ENCODE data around the gene PDCD1.

The PDCD1 gene

DNA sequence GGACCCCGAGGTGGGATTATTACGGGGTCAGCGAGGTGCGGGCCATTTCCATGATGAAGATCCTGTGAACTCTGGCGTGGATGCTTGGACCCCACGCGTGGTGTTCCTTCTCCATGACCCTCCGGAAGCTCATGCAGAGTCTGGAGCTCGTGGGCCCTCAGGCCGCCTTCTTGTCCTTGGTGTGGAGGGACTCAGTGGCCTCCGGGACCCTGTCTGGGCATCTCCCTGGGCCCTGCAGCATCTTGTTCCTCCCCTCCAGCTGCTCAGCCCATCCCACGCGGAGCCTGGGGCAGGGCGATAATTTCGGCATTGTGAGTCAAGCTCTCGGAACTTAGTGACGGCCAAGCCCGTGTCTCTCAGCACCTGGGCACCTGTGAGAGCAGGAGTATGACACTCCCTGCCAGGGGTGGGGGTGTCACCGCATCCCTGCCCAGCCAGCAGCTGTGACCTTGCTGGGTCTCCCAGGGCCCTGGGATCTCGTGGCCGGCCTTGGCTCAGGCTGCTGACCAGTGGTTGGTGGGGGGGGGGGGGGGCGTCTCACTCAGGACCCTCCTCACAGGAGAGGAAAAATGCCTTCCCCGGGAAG is 35.5 kb upstream of the PDCD1 start:
- no peaks in the 10 kb centered on the region for H3K79me2 ChIP-seq (ENCODE audit: control insufficient read depth, insufficient read depth, low read length, unreplicated experiment)
- H3K27me3 ChIP-seq (ENCODE audit: insufficient read depth, low read length) = no peaks in the 10 kb centered on the region
- H3K4me3 ChIP-seq (ENCODE audit: low read depth, low read length) = no peak overlapping the region
- no peaks in the 10 kb centered on the region for H3K36me3 ChIP-seq (ENCODE audit: insufficient read depth, low read length)
- H3K27ac ChIP-seq (ENCODE audit: low read depth, low read length) = no peak overlapping the region
- H3K4me1 ChIP-seq (ENCODE audit: control insufficient read depth, insufficient read depth, low read length, unreplicated experiment) = no peaks in the 10 kb centered on the region
- no peak overlapping the region for H2AFZ ChIP-seq (ENCODE audit: low read length, unreplicated experiment)

DNA sequence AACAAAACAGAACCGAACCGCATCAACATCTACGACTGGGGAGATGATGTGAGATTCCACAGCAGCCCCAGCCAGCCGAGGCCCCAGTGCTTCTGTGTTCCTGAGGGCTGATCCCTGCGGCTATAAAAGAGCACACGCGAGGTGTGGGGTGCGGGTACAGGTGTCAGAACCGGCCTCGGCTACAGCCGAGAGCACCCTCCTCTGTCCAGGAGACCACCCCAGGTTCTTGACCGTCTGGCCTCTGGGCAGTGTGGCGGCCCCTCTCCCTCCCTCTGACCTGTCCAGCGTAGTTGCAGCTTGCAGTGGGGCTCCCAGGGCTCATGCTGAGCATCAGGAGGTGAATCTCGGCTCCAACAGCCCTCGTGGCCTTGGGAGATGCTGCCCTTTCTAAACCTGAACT is 34.6 kb upstream of the PDCD1 start:
- H2AFZ ChIP-seq (ENCODE audit: low read length, unreplicated experiment) = no peak overlapping the region
- H3K4me3 ChIP-seq (ENCODE audit: low read depth, low read length) = no peak overlapping the region
- H3K27me3 ChIP-seq (ENCODE audit: insufficient read depth, low read length) = no peaks in the 10 kb centered on the region
- H3K36me3 ChIP-seq (ENCODE audit: insufficient read depth, low read length) = no peaks in the 10 kb centered on the region
- no peak overlapping the region for H3K27ac ChIP-seq (ENCODE audit: low read depth, low read length)
- H3K79me2 ChIP-seq (ENCODE audit: control insufficient read depth, insufficient read depth, low read length, unreplicated experiment) = no peaks in the 10 kb centered on the region
- no peaks in the 10 kb centered on the region for H3K4me1 ChIP-seq (ENCODE audit: control insufficient read depth, insufficient read depth, low read length, unreplicated experiment)

DNA sequence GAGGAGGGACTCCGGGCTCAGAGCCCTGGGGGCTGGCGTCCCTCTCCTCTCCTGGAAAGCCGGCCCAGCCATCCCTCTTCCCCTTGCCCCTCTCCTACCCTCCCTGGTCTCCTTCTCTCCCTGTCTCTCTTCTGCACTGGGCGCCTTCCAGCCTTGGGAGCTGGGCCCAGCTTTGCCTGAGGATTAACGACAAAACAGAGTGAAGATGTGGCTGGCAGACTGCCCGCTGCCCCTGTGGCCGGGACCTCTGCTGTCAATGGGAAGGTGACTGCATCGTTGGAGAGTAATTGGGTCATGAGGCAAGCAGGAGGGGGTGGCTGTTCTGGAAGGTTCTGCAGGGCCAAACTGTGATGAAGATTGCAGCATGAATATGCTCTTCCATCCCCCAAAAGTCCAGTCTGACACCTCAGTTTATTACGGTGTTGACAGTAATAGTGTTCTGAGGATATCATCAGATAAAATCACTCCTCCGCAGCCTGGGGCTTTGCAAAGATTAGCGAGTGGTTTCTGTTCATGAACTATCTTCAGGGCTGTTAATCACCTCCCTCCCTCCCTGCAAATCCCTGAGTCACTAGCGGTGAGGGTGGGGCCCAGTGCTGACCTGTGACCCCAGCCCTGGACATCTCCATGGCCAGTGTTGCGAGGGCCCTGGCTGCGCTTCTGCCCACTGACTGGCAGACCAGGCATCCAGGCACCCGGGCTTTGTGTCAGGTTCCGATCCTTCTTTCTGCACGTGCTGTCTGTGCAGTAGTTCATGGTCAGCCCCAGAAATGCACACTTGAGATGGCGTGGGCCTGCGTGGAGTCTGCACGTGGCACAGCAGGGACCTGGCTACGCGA is 33.8 kb upstream of the PDCD1 start:
- Histone ChIP-seq H3K4me3 (ENCODE audit: low read depth, low read length) (no peak overlapping the region), H3K4me1 (ENCODE audit: control insufficient read depth, insufficient read depth, low read length, unreplicated experiment) (no peaks in the 10 kb centered on the region), H3K27me3 (ENCODE audit: insufficient read depth, low read length) (no peaks in the 10 kb centered on the region), H3K36me3 (ENCODE audit: insufficient read depth, low read length) (no peaks in the 10 kb centered on the region), H2AFZ (ENCODE audit: low read length, unreplicated experiment) (no peak overlapping the region), H3K27ac (ENCODE audit: low read depth, low read length) (no peak overlapping the region), H3K79me2 (ENCODE audit: control insufficient read depth, insufficient read depth, low read length, unreplicated experiment) (no peaks in the 10 kb centered on the region)

DNA sequence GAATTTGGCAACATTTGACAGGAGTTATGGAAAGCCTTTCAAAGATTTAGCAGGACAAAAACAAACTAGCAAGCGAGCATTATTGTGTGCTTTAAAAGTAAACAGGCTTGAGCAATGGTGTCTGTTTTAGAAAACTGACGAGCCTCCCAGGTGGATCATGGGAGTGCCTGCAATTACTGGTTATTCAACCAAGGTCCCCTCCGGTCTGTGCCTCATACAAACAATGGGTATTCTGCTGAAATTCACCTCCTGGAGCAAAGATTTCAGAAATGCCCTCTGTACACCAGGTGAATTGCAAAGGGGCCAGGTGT is 33.2 kb upstream of the PDCD1 start:
- Histone ChIP-seq H3K4me3 (ENCODE audit: low read depth, low read length) (no peak overlapping the region), H3K27me3 (ENCODE audit: insufficient read depth, low read length) (no peaks in the 10 kb centered on the region), H3K27ac (ENCODE audit: low read depth, low read length) (no peak overlapping the region), H3K36me3 (ENCODE audit: insufficient read depth, low read length) (no peaks in the 10 kb centered on the region), H3K4me1 (ENCODE audit: control insufficient read depth, insufficient read depth, low read length, unreplicated experiment) (no peaks in the 10 kb centered on the region), H3K79me2 (ENCODE audit: control insufficient read depth, insufficient read depth, low read length, unreplicated experiment) (no peaks in the 10 kb centered on the region), H2AFZ (ENCODE audit: low read length, unreplicated experiment) (no peak overlapping the region)

DNA sequence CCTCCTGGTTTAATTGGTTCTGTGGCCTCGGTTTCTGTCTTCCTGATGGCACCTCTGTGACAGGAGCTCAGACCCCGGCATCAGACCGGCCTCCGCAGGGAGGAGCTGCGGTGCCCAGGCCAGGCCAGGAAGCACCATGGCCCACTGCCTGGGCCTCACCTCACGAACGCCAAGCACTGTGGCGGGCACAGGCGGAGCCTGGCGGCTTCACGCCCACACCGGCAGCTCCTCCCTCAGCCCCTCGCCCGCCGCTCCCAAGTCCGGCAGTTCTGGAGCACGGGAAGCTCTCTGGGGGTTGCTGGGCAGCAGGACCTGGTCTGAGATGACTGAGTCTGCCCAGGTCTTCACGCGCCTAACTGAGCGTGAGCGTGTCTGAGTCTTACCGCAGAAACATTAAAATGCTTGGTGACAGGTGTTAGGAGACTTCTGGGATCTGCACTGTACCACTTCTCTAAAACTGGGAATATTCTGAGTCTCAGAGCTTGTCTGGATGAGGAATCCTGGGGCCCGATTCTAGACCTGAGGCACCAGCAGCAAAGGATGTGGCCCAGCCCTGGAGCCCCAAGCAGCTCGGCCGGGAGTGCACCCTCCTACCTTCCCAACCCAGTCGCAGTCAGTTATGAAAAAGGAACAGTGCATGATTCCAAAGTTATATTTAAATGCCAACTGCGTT is 32.8 kb upstream of the PDCD1 start:
- Histone ChIP-seq H3K4me3 (ENCODE audit: low read depth, low read length) (no peak overlapping the region), H3K27ac (ENCODE audit: low read depth, low read length) (no peak overlapping the region), H2AFZ (ENCODE audit: low read length, unreplicated experiment) (no peak overlapping the region), H3K4me1 (ENCODE audit: control insufficient read depth, insufficient read depth, low read length, unreplicated experiment) (no peaks in the 10 kb centered on the region), H3K27me3 (ENCODE audit: insufficient read depth, low read length) (no peaks in the 10 kb centered on the region), H3K36me3 (ENCODE audit: insufficient read depth, low read length) (no peaks in the 10 kb centered on the region), H3K79me2 (ENCODE audit: control insufficient read depth, insufficient read depth, low read length, unreplicated experiment) (no peaks in the 10 kb centered on the region)

DNA sequence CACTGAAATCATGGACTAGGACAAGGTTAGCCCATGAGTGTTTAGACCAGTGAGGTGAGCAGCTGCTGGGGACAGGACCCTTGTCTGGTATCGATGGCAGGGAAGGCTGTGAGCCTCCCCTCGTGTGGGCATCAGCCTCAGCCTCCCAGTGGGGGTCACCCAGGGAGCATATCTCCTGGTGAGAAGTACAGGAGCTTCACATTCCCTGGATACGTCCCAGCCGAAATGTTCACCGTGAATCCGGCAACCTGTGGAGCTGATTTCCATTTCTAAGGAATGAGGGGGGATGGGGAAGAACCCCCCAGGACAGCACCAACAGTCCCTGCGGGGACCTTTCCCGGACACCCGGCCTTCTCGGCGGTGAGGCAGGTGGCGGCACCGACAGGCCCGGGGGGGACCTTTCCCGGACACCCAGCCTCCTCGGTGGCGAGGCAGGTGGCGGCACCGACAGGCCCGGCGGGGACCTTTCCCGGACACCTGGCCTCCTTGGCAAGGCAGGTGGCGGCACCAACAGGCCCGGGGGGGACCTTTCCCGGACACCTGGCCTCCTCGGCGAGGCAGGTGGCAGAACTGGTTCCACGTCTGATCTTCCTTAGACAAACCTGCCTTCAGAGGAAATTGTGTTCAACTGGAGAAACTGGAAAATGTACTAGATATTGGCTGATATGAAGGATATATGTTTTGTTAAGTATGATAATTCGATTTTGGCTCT is 32.0 kb upstream of the PDCD1 start:
- Histone ChIP-seq H3K4me1 (ENCODE audit: control insufficient read depth, insufficient read depth, low read length, unreplicated experiment) (no peaks in the 10 kb centered on the region), H2AFZ (ENCODE audit: low read length, unreplicated experiment) (no peak overlapping the region), H3K36me3 (ENCODE audit: insufficient read depth, low read length) (no peaks in the 10 kb centered on the region), H3K4me3 (ENCODE audit: low read depth, low read length) (no peak overlapping the region), H3K27me3 (ENCODE audit: insufficient read depth, low read length) (no peaks in the 10 kb centered on the region), H3K27ac (ENCODE audit: low read depth, low read length) (no peak overlapping the region), H3K79me2 (ENCODE audit: control insufficient read depth, insufficient read depth, low read length, unreplicated experiment) (no peaks in the 10 kb centered on the region)

DNA sequence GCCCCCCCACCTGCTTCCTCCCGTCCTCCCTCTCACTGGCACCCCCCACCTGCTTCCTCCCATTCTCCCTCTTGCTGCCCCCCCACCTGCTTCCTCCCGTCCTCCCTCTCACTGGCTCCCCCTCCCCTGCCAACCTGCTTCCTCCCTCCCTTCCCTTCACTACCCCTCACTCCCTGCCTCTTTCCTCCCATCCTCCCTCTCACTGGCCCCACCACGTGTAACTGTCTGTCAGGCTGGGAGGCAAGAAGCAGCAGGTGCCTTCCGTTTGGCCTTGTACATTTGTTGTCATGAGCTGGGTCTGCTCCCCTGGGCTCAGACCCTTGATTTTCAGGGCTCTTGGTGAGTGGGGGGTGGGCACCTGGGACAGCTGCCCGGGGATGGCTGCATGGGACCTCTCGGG is 29.9 kb upstream of the PDCD1 start:
- H3K27ac ChIP-seq (ENCODE audit: low read depth, low read length) = no peak overlapping the region

DNA sequence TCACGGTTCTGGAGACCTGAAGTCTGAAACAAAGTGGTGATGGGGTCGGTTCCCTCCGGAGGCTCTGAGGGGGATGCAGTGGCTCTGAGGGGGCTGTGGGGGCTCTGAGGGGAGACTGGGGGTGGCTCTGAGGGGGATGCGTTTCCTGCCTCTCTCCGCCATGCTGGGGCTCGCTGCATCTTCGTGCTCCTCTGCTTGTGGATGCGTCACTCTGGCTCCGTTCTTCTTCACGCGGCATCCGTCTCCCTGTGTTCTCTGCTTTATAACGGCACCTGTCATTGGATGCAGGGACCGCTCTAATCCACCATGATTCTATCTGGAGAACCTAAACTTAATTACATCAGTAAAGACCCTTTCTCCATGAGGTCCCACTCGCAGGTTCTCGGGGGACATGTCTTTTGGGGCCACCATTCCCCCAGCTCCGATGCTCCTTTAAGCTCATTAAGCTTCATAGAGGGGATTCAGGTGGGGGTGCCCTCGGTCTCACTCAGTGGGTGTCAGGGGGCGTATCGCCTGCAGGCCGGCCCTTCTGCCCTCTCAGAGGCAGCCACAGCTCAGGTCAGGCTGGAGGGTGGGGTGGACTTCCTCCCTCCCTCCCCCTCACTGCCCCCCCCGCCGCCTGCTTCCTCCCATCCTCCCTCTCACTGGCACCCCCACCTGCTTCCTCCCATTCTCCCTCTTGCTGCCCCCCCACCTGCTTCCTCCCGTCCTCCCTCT is 29.3 kb upstream of the PDCD1 start:
- Histone ChIP-seq H3K27me3 (ENCODE audit: insufficient read depth, low read length) (no peaks in the 10 kb centered on the region), H2AFZ (ENCODE audit: low read length, unreplicated experiment) (no peak overlapping the region), H3K36me3 (ENCODE audit: insufficient read depth, low read length) (no peaks in the 10 kb centered on the region), H3K4me3 (ENCODE audit: low read depth, low read length) (no peak overlapping the region), H3K4me1 (ENCODE audit: control insufficient read depth, insufficient read depth, low read length, unreplicated experiment) (peaks cover 3% of the 10 kb centered on the region), H3K27ac (ENCODE audit: low read depth, low read length) (no peak overlapping the region), H3K79me2 (ENCODE audit: control insufficient read depth, insufficient read depth, low read length, unreplicated experiment) (no peaks in the 10 kb centered on the region)

More for the DNA sequence above, 29.9 kb upstream of the PDCD1 start:
- Histone ChIP-seq H3K79me2 (ENCODE audit: control insufficient read depth, insufficient read depth, low read length, unreplicated experiment) (no peaks in the 10 kb centered on the region), H3K36me3 (ENCODE audit: insufficient read depth, low read length) (no peaks in the 10 kb centered on the region), H2AFZ (ENCODE audit: low read length, unreplicated experiment) (no peak overlapping the region), H3K4me3 (ENCODE audit: low read depth, low read length) (no peak overlapping the region), H3K27me3 (ENCODE audit: insufficient read depth, low read length) (no peaks in the 10 kb centered on the region), H3K4me1 (ENCODE audit: control insufficient read depth, insufficient read depth, low read length, unreplicated experiment) (no peaks in the 10 kb centered on the region)

DNA sequence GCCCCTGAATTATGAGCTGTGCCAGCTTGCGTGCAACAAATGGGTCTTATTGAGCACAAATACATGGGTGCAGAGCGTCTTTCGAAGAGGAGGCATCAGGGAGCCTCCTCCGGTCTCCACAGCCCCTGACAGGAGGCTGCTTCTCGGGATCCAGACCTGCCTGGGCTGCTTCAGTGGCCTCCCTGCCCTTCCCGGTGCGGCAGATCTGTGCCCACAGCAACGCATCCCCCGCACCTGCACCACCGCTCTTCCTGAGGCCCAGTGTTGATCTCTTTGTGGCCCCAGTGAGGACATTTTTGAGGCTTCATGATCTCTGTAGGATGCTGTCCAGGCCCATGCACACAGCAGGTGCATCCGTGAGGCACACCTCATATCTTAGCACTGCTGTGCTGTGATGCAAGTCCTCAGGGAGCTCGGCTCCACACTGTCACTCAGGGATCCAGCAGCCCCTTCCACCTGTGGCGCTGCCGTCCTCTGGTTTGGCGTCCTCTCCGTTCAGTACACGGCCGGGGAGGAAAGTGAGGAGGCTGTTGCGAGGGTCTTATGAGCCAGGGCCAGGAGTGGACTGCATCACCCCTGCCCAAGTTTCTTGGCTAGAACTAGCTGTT is 28.2 kb upstream of the PDCD1 start:
- Histone ChIP-seq H2AFZ (ENCODE audit: low read length, unreplicated experiment) (no peak overlapping the region), H3K79me2 (ENCODE audit: control insufficient read depth, insufficient read depth, low read length, unreplicated experiment) (no peaks in the 10 kb centered on the region), H3K4me3 (ENCODE audit: low read depth, low read length) (no peak overlapping the region), H3K36me3 (ENCODE audit: insufficient read depth, low read length) (no peaks in the 10 kb centered on the region), H3K27me3 (ENCODE audit: insufficient read depth, low read length) (no peaks in the 10 kb centered on the region), H3K27ac (ENCODE audit: low read depth, low read length) (no peak overlapping the region), H3K4me1 (ENCODE audit: control insufficient read depth, insufficient read depth, low read length, unreplicated experiment) (peaks cover 11% of the 10 kb centered on the region)

All from ACC112 (cell line).